ENCODE results near the gene TCP1.
A peak's percentile ranks its signal among the peaks of the same experiment; 100 is the strongest.
"Not testable (repeated sequence)": the region's sequence is repeated elsewhere in the genome, so short reads cannot be mapped to it uniquely, and the experiment has no call there.

TCP1 gene

GRCh38 chr6:159789377-159790148, at the start of gene TCP1:
Gene TCP1 (minus strand): TSS chr6:159789602. CDS start chr6:159789468, 134 bp downstream.
- peak; percentile 98 for DNase-seq

DNA sequence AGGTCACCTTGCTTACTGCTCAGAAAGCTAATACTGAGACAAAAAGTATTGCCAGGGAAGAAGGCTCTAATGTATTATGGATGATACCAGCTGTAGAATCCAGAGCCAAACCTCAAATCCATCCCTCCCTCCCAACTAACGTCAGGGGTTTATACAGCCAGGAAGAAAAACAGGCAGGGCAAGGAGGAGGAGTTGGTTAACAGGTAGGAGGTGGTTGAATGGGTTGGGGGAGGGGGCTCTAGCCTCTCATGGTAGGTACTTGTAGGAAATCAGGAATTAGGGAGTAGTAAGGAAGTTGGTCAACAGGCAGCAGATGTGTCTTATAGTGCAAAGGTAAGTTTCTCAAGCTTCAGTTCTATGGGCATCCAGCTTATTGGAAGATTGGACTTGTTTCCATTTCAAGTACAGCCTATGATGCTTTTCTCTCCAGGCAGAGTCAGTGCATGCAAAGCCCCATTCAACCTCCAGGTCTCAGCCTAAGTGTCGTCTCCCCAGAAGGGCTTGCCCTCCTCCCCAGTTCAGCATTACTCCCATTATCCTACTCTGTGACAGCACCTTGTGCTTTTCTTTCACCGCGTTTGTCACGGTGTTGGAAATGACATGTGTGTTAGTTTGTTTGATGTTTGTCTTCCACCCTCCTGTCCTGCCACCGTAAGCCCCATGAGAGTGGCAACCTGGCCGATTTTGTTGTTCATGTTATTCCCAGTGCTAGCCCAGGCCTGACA, 48.8 kb upstream of the TCP1 start:
- DNase-seq: no peak

GRCh38 chr6:159837511-159837910, 48.1 kb upstream of the TCP1 start:
- DNase-seq: no peak

DNA sequence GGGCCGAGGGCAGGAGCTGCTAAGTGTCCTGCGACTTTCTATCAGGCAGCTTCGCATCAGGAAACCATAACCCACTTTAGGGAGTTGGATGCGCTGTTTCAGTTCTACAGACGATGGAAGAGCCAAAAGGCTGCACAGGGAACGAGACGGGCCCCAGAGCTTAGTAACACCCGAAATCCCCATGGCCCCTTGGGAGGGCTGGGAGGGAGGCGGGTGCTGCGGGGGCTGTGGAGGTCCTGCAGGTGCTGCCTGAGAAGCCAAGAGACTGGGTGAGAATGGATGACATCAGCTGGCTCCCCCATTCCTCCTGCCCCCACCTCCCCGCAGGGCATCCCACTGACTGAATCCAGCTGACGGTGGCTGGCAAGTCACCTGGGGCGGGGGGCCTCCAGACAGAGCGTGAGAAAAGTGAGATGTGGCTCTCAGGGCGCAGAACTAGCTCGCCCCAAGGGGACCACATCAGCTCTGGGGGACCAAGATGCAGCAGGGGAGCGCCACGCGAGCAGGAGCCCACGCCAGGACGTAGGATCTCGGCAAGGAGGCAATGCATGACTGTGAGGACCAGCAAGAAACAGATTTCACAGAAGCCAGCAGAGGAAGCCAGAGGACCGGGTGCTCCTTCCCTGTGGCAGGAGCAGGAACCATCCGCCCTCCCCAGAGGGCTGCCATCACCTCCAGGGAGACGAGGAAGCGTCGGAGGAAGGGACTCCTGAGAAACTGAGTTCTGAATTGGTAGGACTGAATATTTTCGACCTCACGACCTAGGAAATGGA, 47.5 kb upstream of the TCP1 start:
- DNase-seq: no peak

DNA sequence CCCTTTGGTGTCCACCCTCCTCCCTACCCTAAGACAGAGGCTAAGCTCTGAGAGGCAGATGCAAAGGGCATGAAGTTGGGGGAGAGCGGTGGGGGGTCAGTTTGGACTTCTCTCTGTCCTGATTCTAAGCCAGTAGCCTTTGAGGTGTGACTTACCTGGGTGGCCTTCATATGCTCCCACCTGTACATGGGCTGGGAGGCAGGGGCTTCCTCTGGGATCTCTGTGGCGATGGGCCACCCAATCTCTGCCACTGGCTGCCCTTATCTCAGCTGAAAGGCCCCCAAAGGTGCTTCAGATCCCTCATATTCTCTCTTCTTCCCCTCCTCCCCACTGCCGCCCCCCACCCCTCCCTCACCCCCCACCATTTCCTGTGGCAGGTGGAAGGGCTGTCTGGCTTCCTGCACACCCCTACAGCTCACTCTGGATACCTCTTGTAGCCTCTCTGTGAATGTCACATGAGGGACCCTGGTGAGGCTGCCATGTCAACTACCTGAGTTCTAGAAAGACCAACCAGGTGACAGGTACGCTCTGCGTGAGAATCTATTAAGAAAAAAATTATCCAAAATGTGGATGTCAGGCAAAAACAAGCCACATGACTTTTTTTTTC, 44.7 kb upstream of the TCP1 start:
- DNase-seq: no peak

DNA sequence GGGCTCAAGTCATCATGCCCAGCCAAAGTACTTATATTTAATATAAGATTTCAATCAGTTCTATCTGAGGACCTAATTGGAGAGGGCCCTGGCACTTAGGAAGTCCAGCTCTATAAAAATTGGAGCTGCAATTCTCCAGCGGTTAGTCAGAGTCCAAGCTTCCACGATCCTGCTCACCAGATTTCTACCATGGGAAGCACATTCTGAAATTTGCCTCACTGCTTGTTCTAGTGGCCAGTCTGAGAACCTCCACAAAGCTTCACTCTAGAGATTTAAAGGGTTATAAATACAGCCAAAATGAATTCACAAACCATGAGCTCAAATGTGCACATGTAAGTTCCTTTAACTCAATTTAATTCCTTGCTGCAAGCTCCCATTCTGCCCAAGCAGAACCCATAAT, 44.2 kb upstream of the TCP1 start:
- no peak for DNase-seq

GRCh38 chr6:159832946-159833345, 43.5 kb upstream of the TCP1 start:
- no peak for DNase-seq

GRCh38 chr6:159831373-159831679, 41.9 kb upstream of the TCP1 start:
- DNase-seq: no peak

DNA sequence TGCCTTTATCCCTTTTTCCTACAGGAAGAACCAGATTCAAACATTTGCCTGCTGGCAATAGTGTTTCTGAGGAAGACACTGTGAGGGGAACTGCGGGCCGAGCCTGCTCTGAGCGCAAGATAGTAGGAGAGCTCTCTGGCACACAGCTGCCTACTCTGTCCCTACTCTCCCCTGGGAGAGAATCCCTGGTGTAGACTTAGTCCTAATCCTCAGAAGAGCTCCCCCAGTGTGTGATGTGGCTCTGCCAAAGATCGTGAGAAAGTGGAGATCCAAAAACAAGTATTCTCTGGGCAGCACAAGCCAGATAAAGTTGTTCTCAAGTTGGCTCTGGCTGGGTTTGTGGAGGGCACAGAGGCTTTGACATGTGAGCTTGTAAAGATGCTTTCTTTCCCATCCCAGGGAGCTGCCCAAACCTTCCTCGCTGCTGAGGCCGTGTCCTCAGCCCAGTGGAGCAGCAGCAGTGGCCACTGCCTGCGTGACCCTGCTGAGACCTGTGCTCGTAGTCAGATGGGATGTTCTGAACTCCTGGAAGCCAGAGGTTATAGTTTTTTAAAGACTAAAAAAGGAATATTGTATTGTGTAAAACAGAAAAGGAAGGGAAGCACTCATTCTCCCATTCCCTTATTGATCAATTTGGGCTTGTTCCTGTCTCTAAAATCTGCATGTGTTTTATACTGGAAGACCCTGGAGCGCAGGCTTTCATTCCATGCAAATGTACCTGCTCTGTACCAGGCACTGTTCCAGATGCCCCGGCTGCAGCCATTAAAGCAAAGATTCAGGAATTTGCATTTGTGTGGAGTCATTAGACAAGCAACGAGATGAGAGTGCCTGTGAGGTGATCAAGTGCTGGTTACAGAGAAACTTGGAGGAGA, 41.3 kb upstream of the TCP1 start:
- DNase-seq: no peak

- no peak for DNase-seq
These were observed 40.1 kb upstream of the TCP1 start for GRCh38 chr6:159829526-159829925.

- no peak for DNase-seq
These were observed 38.7 kb upstream of the TCP1 start for GRCh38 chr6:159828074-159828473.

DNA sequence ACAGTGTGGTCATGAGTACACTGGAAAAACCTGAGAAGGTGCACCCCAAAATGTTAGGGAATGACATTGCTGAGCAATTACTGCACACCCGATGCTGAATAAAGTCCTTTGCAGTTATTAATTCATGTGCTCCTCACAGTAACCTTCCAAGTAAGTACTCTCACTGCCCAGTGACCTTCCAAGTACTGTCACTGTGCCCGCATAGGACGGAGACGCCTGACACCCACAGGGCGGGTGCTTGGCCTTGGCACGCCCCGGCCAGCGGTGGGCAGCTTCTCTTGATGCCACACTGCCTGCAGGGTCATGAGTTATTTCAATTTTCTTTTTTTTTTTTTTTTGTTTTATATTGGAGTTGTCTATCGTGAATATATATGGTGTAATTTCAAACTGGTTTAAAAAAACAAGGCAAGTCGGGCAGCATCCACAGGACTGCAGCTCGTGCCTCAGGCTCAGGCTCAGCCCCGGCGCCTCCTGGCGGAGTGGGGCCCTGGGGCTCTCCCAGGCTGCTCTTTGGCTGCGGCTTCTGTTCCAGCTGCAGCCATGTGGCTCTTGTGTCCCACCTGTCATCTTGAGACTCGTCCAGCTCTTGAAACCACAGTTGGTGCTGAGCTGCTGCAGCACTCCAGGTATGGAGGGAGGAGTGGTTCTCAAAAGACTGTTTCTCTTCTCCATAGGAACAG, 37.7 kb upstream of the TCP1 start:
- no peak for DNase-seq

- DNase-seq: no peak
These were observed 36.6 kb upstream of the TCP1 start for GRCh38 chr6:159826004-159826403.

DNA sequence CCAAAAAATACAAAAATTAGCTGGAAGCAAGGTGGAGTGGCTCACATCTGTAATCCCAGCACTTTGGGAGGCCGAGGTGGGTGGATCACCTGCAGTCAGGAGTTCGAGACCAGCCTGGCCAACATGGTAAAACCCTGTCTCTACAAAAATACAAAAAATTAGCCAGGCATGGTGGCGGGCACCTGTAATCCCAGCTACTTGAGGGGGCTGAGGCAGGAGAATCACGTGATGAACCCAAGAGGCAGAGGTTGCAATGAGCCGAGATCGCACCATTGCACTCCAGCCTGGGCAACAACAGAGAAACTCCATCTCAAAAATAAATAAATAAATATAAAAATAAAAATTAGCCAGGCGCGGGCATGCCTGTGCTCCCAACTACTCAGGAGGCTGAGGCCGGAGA, 35.3 kb upstream of the TCP1 start:
- DNase-seq: not testable (repeated sequence)

DNA sequence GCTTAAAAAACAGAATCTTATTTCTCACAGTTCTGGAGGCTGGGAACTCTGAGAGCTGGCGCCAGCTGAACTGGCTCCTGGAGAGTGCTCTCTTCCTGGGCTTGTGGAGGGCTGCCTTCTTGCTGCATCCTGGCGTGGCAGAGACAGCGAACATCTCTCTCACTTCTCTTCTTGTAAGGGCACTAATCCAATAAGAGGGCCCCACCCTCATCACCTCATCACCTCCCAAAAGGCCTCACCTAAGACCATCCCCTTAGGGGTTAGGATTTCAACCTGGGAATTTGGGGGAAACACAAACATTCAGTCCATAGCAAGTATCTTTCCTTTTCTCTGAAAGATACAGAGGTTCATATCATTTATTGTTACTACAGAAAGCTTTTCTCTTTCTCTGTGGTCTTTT, 34.6 kb upstream of the TCP1 start:
- no peak for DNase-seq

DNA sequence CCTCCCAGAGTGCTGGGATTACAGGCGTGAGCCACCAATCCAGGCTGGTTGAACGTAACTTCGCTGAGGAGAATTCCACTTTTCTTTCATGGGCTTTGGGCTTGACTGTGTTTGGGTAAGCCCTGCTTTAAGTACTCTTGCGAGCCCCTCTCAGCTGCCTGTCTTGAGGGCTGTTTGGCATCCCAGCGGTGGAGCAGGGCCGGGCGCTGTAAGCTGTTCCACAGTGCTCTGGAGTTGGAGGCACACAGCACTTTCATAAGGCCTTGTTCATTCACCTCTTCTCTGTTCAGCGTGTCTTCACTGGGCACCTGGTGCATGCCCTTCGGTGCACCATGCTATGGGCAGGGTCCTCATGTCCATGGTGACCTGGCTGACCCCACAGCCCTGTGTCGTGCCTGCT, 32.3 kb upstream of the TCP1 start:
- DNase-seq: no peak

GRCh38 chr6:159821122-159821521, 31.7 kb upstream of the TCP1 start:
- no peak for DNase-seq

- no peak for DNase-seq
These were observed 30.7 kb upstream of the TCP1 start for GRCh38 chr6:159819932-159820640.

DNA sequence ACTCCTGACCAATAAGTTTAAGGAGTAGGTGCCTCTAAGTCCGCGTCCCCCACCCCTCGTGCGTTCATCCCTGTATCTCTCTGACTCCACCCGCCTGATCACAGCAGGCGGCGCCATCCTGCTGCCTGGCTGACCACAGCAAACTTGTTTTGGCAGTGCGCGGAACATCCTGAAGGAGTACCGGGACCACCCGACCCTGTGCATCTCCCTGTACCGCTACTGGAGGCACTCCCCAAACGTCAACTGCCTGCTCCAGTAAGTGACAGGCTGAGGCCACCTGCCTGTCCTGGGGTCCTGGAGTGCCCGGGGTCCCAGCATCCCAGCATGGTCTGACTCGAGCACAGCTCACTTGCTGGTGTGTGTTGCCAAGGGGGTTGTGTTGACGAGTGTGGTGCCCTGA, 29.7 kb upstream of the TCP1 start:
- DNase-seq: no peak

DNA sequence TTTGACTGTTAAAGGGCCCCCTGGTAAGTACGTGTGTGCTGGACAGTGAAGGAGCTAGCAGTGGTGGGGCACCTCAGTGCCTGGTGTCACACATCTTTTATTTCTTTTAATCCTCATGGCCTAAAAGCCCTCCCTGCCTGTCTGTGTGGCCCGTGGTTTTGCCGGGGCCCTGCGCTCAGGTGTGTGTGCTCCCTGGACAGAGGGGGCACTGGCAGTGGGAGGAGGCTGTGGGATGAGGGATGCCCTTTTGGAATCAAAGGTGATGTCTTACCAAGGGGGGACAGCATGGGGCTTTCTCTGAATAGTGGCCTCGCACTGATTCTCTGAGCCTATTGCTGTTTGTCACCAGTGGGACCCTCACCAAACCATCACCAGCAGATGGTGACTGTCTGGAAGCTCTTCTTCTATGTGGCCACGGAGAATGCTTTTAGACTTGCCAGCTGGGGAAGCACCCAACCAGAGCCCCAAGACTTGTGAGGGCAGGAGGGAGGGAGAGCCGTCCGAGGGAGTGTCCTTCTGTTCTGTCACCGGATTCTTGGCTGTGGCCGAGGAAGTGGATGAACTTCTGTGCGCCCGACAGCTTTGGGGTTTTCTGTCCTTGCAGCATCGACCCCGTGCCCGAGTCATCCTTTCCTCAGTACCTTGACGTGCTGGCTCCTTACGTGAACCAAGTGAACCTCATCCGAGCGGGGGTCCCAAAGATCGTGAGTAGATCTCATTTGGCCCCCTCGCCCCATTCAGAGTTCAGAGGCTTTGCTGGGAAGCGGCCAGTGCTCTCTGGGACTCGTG, 28.7 kb upstream of the TCP1 start:
- no peak for DNase-seq

Data from amniotic stem cell (primary cell).